ENCODE results near the gene TMEM138.

TMEM138 gene

GRCh38 chr11:61406991-61407728 is 45.0 kb downstream of the TMEM138 start:
- H3K4me3 ChIP-seq (replicated peaks; ENCODE audit: low read depth, low read length) = no peak overlapping the region
- DNase-seq (ENCODE audit: low read depth) = no peak
- TF ChIP-seq, protein P1, sequence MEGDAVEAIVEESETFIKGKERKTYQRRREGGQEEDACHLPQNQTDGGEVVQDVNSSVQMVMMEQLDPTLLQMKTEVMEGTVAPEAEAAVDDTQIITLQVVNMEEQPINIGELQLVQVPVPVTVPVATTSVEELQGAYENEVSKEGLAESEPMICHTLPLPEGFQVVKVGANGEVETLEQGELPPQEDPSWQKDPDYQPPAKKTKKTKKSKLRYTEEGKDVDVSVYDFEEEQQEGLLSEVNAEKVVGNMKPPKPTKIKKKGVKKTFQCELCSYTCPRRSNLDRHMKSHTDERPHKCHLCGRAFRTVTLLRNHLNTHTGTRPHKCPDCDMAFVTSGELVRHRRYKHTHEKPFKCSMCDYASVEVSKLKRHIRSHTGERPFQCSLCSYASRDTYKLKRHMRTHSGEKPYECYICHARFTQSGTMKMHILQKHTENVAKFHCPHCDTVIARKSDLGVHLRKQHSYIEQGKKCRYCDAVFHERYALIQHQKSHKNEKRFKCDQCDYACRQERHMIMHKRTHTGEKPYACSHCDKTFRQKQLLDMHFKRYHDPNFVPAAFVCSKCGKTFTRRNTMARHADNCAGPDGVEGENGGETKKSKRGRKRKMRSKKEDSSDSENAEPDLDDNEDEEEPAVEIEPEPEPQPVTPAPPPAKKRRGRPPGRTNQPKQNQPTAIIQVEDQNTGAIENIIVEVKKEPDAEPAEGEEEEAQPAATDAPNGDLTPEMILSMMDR (IDR thresholded peaks at IDR 0.05; ENCODE audit: low read length, missing control alignments) = no peak

GRCh38 chr11:61411589-61411988 is 49.4 kb downstream of the TMEM138 start:
- H3K4me3 ChIP-seq (replicated peaks; ENCODE audit: low read depth, low read length) = no peak overlapping the region
- no peak for DNase-seq (ENCODE audit: low read depth)
- TF ChIP-seq, protein P1 (IDR thresholded peaks at IDR 0.05; ENCODE audit: low read length, missing control alignments) = no peak

DNA sequence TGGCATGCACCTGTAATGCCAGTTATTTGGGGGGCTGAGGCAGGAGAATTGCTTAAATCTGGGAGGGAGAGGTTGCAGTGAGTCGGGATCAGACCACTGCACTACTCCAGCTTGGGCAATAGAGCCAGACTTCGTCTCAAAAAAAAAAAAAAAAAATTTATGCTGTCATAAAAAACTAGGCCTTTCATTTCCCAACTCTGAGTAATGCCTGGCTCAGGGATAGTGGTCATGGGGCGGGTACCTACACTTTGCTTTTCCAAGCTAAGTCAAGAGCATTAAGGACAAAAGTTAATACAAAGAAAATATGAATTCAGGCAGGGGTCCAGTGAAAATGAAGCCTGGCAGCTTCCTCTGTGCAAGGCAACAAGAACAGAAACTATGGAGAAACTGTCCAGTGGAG is 51.3 kb downstream of the TMEM138 start:
- peak; percentile 13 for DNase-seq (ENCODE audit: low read depth)
- no peak overlapping the region for H3K4me3 ChIP-seq (replicated peaks; ENCODE audit: low read depth, low read length)
- TF ChIP-seq, protein P1 (IDR thresholded peaks at IDR 0.05; ENCODE audit: low read length, missing control alignments) = no peak

GRCh38 chr11:61414547-61414946 is 52.4 kb downstream of the TMEM138 start:
- no peak overlapping the region for H3K4me3 ChIP-seq (replicated peaks; ENCODE audit: low read depth, low read length)
- TF ChIP-seq, protein P1 (IDR thresholded peaks at IDR 0.05; ENCODE audit: low read length, missing control alignments) = no peak
- DNase-seq (ENCODE audit: low read depth) = no peak

- TF ChIP-seq, protein P1 (IDR thresholded peaks at IDR 0.05; ENCODE audit: low read length, missing control alignments) = no peak
- DNase-seq (ENCODE audit: low read depth) = no peak
- no peak overlapping the region for H3K4me3 ChIP-seq (replicated peaks; ENCODE audit: low read depth, low read length)
Observed at GRCh38 chr11:61415381-61415780, 53.2 kb downstream of the TMEM138 start.

DNA sequence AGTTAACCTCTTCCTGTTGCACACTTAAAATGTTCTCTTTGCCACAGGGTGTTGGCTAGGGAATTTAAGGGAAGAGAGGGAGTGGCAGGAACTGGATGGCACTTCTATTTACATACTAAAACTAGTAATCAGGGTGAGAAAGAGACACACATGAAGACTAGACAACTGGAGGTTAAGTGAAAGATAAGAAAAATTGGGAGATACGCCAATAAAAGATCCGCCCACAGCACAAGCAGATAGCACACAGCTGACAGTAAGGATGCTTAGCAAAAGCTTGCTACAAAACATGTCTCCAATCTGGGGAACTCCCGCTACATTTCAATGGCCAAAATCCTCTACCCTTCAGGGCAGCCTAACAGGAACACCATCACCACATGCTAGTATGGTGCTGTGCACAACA is 54.8 kb downstream of the TMEM138 start:
- no peak overlapping the region for H3K4me3 ChIP-seq (replicated peaks; ENCODE audit: low read depth, low read length)
- no peak for DNase-seq (ENCODE audit: low read depth)
- TF ChIP-seq, protein P1 (IDR thresholded peaks at IDR 0.05; ENCODE audit: low read length, missing control alignments) = no peak

GRCh38 chr11:61417670-61418069 is 55.5 kb downstream of the TMEM138 start:
- DNase-seq (ENCODE audit: low read depth) = peak; percentile 62
- TF ChIP-seq, protein P1 (IDR thresholded peaks at IDR 0.05; ENCODE audit: low read length, missing control alignments) = no peak
- H3K4me3 ChIP-seq (replicated peaks; ENCODE audit: low read depth, low read length) = no peak overlapping the region
